GM18505 (cell line): ENCODE data around the gene GPN1.
"Not testable (repeated sequence)": the region's sequence is repeated elsewhere in the genome, so short reads cannot be mapped to it uniquely, and the experiment has no call there.

Experiments used
- ATAC-seq: cut with Tn5 transposase; IDR thresholded peaks from one replicate; pipeline ENCODE4 v1.9.1; 2021; ENCODE audit not compliant: unreplicated experiment
- POLR2A ChIP-seq: IDR thresholded peaks from 4 replicates; pipeline ENCODE4 v1.6.1; 2011; ENCODE audit warnings: borderline replicate concordance; ENCODE audit not compliant: insufficient read depth, insufficient read length; ENCODE audit errors: extremely low read depth

GPN1 gene

DNA sequence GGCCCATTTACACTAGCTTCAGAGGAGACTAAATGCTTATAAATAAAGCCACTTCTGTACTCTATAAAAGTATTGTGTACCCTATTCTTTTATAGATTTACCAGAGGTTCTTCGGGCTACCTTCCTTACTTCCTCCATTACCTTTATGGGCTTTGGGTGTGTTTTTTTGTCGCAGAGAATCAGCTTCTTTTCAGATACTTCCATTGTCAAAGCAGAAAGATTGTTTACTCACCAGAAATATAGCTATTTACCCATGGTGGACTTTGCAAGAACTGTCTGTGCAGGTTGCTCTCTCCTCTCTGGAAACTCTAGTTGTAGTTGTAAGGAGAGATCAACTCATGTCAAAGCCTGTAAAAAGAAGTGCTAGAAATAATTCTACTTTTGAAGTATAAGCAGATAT lies 14.9 kb upstream of the GPN1 start:
- no peak for ATAC-seq
- no peak for TF ChIP-seq POLR2A

DNA sequence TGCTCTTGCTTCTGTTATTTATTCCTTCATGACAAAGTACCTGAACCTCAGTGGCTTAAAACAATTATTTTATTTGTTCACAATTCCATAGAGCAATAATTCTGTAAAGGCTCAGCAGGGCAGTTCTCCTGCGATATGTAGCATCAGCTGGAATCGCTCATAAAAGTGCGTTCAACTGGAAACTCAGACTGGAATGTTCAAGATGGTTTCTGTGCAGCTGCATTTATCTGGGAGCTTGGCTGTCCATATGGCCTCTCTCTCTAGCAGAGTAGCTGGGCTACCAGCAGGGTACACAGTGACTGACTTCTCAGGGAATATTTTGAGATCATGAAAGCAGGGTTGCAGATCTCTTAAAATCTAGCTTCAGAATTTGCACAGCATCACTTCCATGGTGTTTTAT lies 13.5 kb upstream of the GPN1 start:
- no peak for TF ChIP-seq POLR2A
- no peak for ATAC-seq

DNA sequence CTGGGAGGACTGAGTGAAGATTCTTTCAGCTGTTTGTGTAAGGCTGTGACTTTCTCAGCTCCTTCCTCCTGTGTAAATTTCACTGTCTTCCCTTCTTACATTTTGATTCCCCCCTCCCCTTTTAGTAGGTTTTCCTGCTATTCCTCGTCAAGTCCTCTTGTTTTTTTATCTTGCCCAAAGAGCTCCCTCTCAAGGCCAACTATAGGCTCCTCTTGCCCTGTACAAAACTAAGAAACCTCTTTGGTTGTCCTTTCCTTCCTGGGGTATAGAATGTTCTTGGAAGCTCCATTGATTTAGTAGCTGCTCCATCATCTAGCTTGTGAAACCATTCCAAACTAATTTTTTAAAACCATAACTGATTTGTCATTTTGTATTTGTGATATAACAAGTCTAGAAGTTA lies 7.3 kb upstream of the GPN1 start:
- no peak for ATAC-seq
- TF ChIP-seq POLR2A = no peak

DNA sequence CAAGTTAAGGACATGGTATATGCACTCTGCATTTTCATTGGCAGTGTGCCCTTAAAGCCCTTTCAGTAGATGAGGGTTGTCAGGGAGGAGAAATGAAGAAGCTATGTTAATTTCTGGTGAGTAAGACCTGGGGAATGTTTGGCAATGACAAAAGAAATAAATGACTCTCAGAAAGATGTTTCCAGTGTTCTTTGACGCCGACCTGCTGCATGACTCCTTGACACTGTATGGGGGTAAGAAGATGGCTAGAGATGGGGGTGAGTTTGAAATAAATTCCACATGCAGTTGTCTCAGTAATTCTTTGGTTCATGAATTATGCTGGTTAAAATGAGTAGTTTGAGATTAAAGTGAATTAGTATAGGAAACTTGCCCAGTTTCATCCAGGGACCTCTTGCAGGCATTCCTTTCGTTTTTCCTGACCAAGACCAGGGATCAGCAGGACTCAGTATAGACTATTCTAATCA lies 5.9 kb upstream of the GPN1 start:
- no peak for ATAC-seq
- TF ChIP-seq POLR2A = no peak

DNA sequence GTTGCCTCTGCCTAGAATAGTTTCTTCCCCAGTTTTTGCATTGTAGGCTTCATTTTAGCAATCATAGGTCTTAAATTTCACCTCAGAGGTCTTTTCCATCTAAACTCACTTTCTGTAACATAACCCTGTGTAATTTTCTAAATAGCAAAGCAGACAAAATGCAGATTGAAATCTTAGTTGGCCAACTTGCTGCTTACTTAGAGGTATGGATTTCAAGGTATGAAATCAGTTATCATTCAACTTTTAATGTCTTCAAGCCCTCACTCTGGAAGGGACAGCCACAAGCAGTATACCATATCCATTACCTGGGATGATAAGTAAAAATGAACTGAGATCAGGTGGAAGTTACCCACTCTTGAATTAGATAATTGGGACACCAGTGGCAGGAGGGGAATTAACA lies 3.9 kb upstream of the GPN1 start:
- no peak for ATAC-seq

GRCh38 chr2:27626323-27626722 lies 2.5 kb upstream of the GPN1 start:
- not testable (repeated sequence) for ATAC-seq

More for the DNA sequence above, 3.9 kb upstream of the GPN1 start:
- no peak for TF ChIP-seq POLR2A

DNA sequence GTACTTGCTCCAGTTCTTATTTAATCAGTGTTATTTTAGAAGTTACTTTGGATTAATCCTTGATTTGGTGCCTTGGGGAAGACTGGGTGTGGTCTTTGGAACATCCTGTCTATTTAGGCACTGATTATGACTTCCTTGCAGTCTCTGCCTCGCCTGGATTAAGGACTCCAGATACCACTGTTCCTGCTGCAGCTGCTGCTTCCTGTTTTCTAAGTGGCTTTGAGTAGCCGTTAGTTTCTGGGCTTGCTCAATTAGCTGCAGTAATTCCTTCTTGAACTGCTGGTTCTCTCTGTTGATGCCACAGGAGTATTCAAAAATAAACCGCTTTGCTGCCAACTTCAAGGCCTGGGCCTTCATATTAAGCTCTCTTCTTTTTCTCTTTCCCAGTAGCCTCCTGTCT lies 1.9 kb upstream of the GPN1 start:
- not testable (repeated sequence) for ATAC-seq

DNA sequence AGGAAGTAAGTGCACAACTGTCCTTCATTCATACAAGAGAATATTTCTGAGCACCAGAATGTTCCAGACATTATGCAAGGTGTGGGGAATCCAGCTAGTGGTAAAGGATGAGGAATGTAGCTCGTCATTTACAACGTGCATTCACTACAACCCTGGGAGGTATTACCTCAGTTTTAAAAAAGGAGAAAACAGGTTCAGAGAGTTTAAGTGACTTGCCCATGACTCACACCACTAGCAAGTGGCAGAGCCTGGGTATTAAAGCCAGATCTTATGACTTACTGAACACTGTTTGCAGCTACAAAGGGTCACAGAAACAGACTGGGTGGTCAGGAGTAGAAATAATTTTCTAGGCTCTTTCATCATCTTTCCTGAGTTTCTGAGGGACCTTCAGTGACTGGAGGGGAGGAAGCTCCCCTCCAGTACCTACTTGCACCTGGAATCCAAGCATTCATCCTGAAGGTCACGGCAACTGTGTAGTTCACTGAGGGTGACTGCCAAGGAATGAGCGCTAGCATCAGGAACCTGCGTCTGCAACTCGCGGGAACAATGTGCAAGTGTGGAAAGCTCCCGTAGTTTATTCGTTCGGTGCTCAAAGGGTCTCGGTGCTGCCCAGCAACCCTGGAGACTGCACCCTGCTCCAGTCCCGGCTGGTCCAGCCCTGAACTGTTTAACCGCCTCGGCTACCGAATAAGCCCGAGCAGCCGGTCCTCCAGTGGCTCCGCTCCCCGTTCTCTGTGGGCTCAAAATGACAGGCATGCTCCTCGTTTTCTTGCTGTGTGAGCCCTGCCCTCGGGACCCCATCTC lies 685 bp upstream of the GPN1 start:
- no peak for ATAC-seq
- TF ChIP-seq POLR2A = no peak

DNA sequence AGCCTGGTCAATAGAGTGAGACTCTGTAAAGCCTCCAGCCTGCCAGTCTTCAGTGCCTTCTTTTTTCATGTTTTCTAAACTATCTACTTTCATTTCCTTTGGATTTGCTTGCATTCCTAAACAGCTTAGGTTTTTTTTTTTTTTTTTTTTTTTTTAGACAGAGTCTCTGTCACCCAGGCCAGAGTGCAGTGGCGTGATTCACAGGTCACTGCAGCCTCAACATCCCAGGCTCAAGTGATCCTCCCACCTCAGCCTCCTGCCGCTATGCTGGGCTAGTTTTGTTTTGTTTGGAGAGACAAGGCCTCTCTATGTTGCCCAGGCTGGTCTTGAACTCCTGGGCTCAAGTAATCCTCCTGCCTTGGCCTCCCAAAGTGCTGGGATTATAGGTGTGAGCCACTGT lies 1.4 kb downstream of the GPN1 start:
- not testable (repeated sequence) for ATAC-seq

GRCh38 chr2:27634291-27634690 lies 5.4 kb downstream of the GPN1 start:
- no peak for ATAC-seq
- TF ChIP-seq POLR2A = no peak

- TF ChIP-seq POLR2A = no peak
- ATAC-seq = no peak
These were observed 7.9 kb downstream of the GPN1 start for GRCh38 chr2:27636766-27637165.

GRCh38 chr2:27638037-27638637 lies 9.3 kb downstream of the GPN1 start:
- ATAC-seq = no peak
- no peak for TF ChIP-seq POLR2A

DNA sequence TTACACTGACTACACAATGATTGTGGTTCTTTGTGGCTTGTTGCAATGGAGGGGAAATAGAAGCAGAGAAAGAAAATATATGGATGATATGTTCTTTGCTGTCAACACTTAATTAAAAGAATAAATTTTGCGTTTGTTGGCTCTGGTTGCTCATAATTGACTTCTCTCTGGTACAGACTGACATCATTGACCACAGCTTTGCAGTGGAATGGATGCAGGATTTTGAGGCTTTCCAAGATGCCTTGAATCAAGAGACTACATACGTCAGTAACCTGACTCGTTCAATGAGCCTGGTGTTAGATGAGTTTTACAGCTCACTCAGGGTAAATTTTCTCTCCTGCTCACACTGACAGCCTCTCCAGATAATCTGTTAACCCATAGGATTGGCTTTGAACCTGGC lies 9.9 kb downstream of the GPN1 start:
- ATAC-seq = no peak

DNA sequence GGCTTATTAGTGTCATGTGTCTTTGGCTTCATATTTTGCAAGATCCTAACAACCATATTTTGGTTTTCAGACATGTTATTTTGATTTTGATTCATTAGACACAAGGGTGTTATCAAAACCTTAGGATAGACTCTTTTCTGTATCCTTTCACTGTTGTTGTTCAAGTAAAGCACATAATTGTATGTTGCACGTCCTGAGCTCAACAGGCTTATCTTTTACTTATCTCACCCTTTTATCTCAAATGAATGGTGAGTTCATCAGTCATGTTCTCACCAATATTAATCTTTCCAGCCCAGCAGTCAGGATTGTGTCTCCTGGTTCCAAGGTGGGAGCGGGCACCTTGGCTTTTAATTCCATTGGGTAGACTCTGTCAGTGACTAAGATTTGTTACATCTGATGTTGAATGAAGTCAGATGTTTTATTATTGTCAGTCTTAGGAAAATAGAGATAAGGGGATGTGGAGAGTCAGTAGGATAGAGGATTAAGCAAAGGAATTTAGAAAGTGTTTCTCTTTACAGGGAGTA lies 11.9 kb downstream of the GPN1 start:
- TF ChIP-seq POLR2A = no peak
- ATAC-seq = no peak

More for the DNA sequence above, 9.9 kb downstream of the GPN1 start:
- no peak for TF ChIP-seq POLR2A
